GM21390 (cell line): ENCODE results near the gene PTPRN2.
"Not testable (repeated sequence)": the region's sequence is repeated elsewhere in the genome, so short reads cannot be mapped to it uniquely, and the experiment has no call there.

Experiments used
- ATAC-seq: cut with Tn5 transposase; IDR thresholded peaks from one replicate; pipeline ENCODE4 v1.9.1; 2021; ENCODE audit not compliant: unreplicated experiment

PTPRN2 gene

GRCh38 chr7:157702311-157703023 is 885.2 kb downstream of the PTPRN2 start:
- ATAC-seq, result no peak

DNA sequence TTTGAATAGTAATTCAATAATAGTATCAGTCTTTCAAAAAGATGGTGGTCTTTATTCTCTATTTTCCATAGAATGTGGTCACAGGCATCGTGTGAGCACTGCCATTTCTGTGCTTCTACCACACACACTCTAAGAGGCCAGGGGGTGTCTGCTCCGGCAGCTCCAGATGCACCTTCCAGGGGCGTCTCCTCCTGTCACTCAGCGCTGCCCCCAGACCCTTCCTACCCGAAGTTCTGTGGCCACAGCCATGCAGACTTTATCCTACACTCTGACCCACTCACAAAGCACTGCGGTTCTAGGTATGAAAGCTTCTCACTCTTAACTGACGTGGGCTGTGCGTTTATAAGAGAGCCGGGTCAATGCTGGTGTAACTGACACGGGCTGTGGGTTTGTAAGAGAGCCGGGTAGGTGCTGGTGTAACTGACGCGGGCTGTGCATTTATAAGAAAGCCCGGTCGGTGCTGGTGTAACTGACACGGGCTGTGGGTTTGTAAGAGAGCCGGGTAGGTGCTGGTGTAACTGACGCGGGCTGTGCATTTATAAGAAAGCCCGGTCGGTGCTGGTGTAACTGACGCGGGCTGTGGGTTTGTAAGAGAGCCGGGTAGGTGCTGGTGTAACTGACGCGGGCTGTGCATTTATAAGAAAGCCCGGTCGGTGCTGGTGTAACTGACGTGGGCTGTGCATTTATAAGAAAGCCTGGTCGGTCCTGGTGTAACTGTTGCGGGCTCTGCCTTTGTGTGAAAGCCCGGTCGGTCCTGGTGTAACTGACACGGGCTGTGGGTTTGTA is 886.0 kb downstream of the PTPRN2 start:
- not testable (repeated sequence) for ATAC-seq

DNA sequence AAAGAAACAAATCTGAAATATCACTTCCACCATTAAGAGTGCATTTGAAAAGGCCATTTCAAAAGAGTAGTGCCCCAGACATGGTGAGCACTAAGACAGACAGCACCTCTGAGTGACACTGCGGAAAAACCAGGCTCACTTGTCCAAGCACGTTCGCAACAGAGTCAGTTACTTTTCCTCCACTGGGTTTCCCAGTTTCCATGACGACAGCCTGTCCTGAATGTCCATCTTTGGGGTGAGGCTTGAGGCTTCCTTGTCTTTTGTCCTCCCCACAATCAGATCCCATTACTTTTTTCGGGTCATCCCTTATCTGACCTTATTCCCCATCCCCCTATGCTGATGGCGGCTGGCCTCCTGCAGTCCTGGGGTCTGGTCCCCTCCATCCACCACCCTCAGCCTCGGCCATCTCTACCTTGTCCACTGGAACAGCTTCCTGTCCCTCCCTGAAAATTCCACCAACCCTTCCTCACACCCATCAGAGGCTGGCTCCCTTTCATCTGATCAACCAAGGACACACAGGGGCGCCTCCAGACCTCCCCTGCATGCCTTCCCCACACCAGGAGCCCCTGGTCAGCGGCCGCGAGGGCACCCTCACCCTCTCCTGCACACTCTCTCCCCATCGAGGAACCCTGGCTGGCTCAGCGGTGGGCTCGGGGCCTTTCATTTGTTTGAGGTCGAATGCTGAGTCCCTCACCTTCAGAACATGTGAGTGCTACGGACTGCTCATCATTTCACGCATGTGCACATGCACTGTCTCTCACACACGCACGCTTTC is 887.2 kb downstream of the PTPRN2 start:
- ATAC-seq, result no peak

DNA sequence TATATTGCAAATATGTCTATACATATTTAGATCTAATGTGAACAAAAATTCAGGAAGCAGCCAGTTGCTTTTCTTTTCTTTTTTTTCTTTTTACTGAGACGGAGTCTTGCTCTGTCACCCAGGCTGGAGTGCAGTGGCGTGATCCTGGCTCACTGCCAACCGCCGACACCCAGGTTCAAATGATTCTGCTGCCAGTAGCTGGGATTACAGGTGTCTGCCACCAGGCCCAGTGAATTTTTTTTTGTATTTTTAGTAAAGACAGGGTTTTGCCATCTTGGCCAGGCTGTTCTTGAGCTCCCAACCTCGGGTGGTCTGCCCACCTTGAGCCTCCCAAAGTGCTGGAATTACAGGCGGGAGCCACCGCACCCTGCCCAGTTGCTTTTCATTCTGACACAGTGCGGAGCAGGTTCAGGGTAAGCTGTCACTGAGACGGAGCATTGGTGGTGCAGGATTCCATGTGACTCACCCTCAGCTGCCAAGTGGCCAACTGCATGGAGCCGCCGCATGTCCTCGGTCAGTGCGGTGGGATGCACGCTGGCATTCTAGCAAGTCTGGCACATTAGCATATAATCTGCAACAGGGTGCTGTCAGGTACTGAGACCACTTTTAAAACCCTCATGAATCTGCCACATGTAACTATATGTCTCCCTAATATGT is 888.1 kb downstream of the PTPRN2 start:
- no peak for ATAC-seq

GRCh38 chr7:157697287-157697686 is 890.3 kb downstream of the PTPRN2 start:
- ATAC-seq, result not testable (repeated sequence)

GRCh38 chr7:157695609-157696008 is 892.0 kb downstream of the PTPRN2 start:
- not testable (repeated sequence) for ATAC-seq

DNA sequence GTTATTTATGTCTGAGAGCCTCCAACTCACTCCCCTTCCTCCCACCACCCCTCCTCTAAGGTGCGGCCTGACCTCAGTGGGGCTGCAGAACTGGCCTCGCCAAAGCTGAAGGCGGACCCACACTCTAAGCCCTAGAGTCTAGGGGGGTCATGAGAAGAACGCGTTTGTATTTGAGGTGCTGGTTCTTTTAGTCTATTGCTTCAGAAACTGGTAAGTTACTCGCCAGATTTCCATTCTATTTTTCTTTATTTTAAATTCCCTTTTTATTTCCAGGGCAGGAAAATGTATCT is 893.3 kb downstream of the PTPRN2 start:
- ATAC-seq, result no peak

- ATAC-seq, result no peak
Observed at GRCh38 chr7:157693521-157694375, 893.9 kb downstream of the PTPRN2 start.

- ATAC-seq, result no peak
Observed at GRCh38 chr7:157693071-157693520, 894.5 kb downstream of the PTPRN2 start.

GRCh38 chr7:157692460-157693011 is 895.1 kb downstream of the PTPRN2 start:
- ATAC-seq, result no peak

DNA sequence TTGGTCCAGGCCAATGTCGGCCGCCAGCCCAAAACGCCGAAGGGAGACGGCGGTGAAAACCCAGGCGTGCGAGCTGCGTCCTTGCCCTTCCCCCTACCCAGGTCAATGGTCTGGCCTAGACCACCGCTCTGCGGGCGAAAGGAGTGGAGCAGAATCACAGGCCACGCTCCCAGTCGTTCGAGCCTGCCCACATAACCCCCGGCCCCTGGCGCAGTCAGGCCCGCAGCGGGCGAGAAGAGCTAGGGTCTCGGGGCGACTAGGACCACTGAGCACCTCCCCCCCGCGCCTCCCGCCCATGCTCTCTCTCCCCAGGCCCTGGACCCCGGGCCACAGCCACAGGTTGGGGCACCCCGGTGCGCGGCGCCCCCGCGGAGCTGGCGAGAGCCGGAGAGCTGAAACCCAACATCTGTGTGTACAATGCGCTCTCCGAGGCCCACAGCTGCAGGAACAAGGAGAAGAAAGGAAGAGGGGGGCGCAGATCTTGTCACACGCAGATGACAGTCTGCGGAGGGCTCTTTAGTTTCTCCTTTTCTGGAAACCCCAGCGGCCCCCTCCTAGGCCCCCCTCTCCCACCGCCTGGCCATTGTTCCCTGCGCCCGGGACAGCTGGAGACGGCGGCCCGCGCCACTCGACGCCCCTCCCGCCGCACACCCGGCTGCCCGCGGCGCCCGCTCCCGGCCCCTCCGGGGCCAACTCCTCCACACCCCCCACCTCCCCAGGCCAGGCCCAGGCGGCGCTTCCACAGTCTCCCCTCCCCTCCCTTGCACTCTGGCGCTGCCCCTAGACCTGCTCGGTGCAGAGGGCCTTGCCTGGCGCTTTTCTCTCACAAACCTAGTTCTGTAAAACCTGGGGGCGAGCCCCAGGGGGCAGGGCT is 895.8 kb downstream of the PTPRN2 start:
- no peak for ATAC-seq

GRCh38 chr7:157690833-157691585 is 896.6 kb downstream of the PTPRN2 start:
- ATAC-seq, result no peak

GRCh38 chr7:157690058-157690832 is 897.4 kb downstream of the PTPRN2 start:
- no peak for ATAC-seq

DNA sequence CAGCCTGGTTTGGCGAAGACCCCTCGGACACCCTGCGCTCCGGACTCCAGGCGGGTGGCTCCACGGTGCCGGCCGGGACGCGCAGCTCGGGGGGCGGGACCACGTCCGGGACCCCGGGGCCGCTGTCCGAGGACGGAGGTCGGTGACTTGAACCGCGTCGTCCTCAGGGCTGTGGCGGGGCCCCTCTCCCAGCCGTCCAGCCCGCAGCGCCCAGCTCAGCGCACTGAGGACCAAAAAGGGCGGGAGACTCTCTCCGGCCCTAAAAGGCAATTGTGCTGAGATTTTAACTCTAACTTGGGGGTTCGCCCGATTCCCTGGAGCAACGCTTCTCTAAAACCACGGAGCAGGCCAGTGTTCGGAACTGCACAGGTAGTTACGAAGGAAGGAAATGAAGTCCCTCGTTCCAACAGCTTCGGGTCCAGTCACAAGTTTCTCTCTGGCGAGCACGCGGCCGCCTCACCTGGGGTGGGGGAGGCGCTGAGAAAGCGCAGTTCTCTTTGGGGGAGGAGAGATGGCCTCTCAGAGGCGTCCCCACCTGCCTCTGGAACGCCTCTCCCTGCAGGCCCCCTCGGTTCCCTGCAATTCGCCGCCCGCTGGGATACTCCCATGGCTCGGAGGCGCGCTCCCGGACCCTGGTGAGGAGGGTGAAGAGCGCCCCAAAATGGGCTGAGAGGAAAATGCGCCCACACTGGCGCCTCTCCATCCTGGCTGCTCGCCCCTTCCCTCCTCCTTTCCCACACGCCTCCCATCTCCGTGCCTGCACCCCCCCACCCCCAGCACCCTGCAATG is 898.2 kb downstream of the PTPRN2 start:
- no peak for ATAC-seq

DNA sequence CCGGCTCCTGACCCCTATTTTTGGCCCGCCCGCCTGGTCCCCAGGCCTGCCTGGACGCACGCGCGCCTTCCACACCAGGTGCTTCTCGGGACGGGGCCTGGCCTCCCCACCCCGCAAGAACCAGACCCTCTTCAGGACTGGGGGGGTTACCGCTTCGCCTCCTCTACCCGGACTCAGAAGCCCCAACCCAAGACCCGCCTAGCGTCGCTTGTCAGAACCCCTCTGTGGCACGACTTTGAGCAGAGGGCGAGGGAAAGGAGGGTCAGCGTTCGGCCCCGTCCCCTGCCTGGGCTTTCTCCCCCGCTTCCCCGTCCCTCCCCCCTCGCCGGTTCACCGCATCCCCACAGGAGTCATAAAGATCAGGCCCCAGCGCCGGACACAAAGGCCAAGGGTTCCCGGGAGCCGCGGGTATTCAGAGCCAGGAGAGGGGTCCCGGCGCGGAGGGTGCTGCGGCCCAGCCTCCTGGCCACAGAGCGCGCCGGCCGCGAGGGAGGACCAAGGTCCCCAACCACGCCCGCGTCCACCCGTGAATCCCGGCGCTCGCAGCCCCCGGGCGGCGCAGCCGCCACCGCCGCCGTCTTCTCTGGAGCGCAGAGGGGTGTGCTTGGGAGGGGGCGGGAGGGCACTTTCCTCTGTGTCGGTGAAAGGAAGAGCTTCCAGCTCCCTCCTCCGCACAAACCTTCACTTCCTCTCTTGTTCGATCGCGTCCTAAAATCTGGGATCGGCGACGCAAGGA is 898.9 kb downstream of the PTPRN2 start:
- ATAC-seq, result no peak
